HUDEP-2 (cell line): ENCODE results near the gene SERPINA6.
"Not testable (repeated sequence)": the region's sequence is repeated elsewhere in the genome, so short reads cannot be mapped to it uniquely, and the experiment has no call there.

ENCODE experiments used
- DNase-seq, 76 experiments: peaks; one replicate each; lab custom pipeline; 2025; ENCODE audit not compliant: unreplicated experiment in 76 of 76; lab: John Stamatoyannopoulos, UW

Gene SERPINA6

GRCh38 chr14:94295360-94296180 lies 27.6 kb downstream of the SERPINA6 start:
- DNase-seq: no peak

- DNase-seq: no peak
Observed at GRCh38 chr14:94293578-94293924, 29.6 kb downstream of the SERPINA6 start.

GRCh38 chr14:94292872-94293577 lies 30.1 kb downstream of the SERPINA6 start, which contains the start of gene SERPINA10:
TSS of gene SERPINA10 (minus strand) at chr14:94293268. CDS start at chr14:94290593, 2,675 bp downstream.
- DNase-seq: no peak

GRCh38 chr14:94292526-94292871 lies 30.6 kb downstream of the SERPINA6 start:
- no peak for DNase-seq

GRCh38 chr14:94291906-94292525 lies 31.1 kb downstream of the SERPINA6 start:
- no peak for DNase-seq

- DNase-seq: no peak
Observed at GRCh38 chr14:94291159-94291905, 31.8 kb downstream of the SERPINA6 start.

GRCh38 chr14:94290197-94290596 lies 32.9 kb downstream of the SERPINA6 start:
- no peak for DNase-seq

- DNase-seq: no peak
Observed at GRCh38 chr14:94288610-94289465, 34.3 kb downstream of the SERPINA6 start.

- no peak for DNase-seq
Observed at GRCh38 chr14:94285158-94285557, 38.0 kb downstream of the SERPINA6 start.

GRCh38 chr14:94284221-94284620 lies 38.9 kb downstream of the SERPINA6 start:
- DNase-seq: no peak

- no peak for DNase-seq
Observed at GRCh38 chr14:94282991-94283723, 40.0 kb downstream of the SERPINA6 start.

- DNase-seq: no peak
Observed at GRCh38 chr14:94278731-94279130, 44.4 kb downstream of the SERPINA6 start.

- DNase-seq: not testable (repeated sequence)
Observed at GRCh38 chr14:94276898-94277561, 46.1 kb downstream of the SERPINA6 start.

- DNase-seq: no peak
Observed at GRCh38 chr14:94269156-94269555, 54.0 kb downstream of the SERPINA6 start.

- DNase-seq: not testable (repeated sequence)
Observed at GRCh38 chr14:94268582-94268981, 54.6 kb downstream of the SERPINA6 start.

- peak in 10 of 76 experiments; percentile 1 to 33 (median 16) for DNase-seq
Observed at GRCh38 chr14:94267352-94267751, 55.8 kb downstream of the SERPINA6 start.

GRCh38 chr14:94264195-94264594 lies 58.9 kb downstream of the SERPINA6 start:
- not testable (repeated sequence) for DNase-seq
